ENCODE measurements around the gene CSGALNACT2. TPM values are rescaled to one million over a fixed set of nuclear protein-coding genes. Genes with fewer than 3 reads are reported as not detected.

CSGALNACT2 gene
- total and polyA plus RNA-seq, 12 donors: 4.6 to 12.9 (median 9.6) TPM

- H3K27me3 ChIP-seq: no peaks in the 10 kb centered on the region
- no peak overlapping the region for H3K27ac ChIP-seq
- no peaks in the 10 kb centered on the region for H3K4me1 ChIP-seq
- peaks cover 0 to 79% (median 28%) of the 10 kb centered on the region in 9 donors for H3K36me3 ChIP-seq
- DNase-seq: no peak
- ATAC-seq: no peak
- WGBS, 2 donors: 98% methylated on average over 4 of the region's 4 CpGs
- intact Hi-C loops (cut with DNase I): no loop called here
- no peak overlapping the region for H3K4me3 ChIP-seq
- TF ChIP-seq CTCF (IDR thresholded peaks at IDR 0.05): no peak
- H3K9me3 ChIP-seq: no peaks in the 10 kb centered on the region
These were observed 47.9 kb downstream of the CSGALNACT2 start for GRCh38 chr10:43186150-43186549.

GRCh38 chr10:43187213-43187612, 49.0 kb downstream of the CSGALNACT2 start:
- Histone ChIP-seq H3K4me1 (no peaks in the 10 kb centered on the region), H3K9me3 (no peaks in the 10 kb centered on the region), H3K36me3 (peaks cover 0 to 74% (median 28%) of the 10 kb centered on the region in 9 donors), H3K27ac (no peak overlapping the region), H3K27me3 (no peaks in the 10 kb centered on the region), H3K4me3 (no peak overlapping the region)
- no peak for DNase-seq
- 97 to 98% methylated on average over 3 of the region's 3 CpGs for WGBS, 2 donors
- intact Hi-C loops (cut with DNase I): no loop called here
- ATAC-seq: no peak
- TF ChIP-seq CTCF (IDR thresholded peaks at IDR 0.05): no peak

- intact Hi-C loops (cut with DNase I): no loop called here
These were observed 50.5 kb downstream of the CSGALNACT2 start for GRCh38 chr10:43188702-43189101.

GRCh38 chr10:43190289-43190688, 52.0 kb downstream of the CSGALNACT2 start:
- no peaks in the 10 kb centered on the region for H3K9me3 ChIP-seq
- H3K27ac ChIP-seq: no peak overlapping the region
- peaks cover 0 to 45% (median 13%) of the 10 kb centered on the region in 9 donors for H3K36me3 ChIP-seq
- H3K27me3 ChIP-seq: no peaks in the 10 kb centered on the region
- no peak for DNase-seq
- ATAC-seq: no peak
- no peak for TF ChIP-seq CTCF (IDR thresholded peaks at IDR 0.05)
- H3K4me1 ChIP-seq: no peaks in the 10 kb centered on the region
- intact Hi-C loops (cut with DNase I): no loop called here
- no peak overlapping the region for H3K4me3 ChIP-seq

More at GRCh38 chr10:43188702-43189101, 50.5 kb downstream of the CSGALNACT2 start:
- H3K27me3 ChIP-seq: no peaks in the 10 kb centered on the region
- H3K4me1 ChIP-seq: no peaks in the 10 kb centered on the region
- no peak for ATAC-seq
- H3K27ac ChIP-seq: no peak overlapping the region
- H3K36me3 ChIP-seq: peaks cover 0 to 61% (median 19%) of the 10 kb centered on the region in 9 donors
- no peaks in the 10 kb centered on the region for H3K9me3 ChIP-seq
- no peak for DNase-seq
- TF ChIP-seq CTCF (IDR thresholded peaks at IDR 0.05): no peak
- no peak overlapping the region for H3K4me3 ChIP-seq
- 87 to 93% methylated on average over 1 of the region's 1 CpG for WGBS, 2 donors

Measured in heart right ventricle (tissue), 16 donors.